ENCODE data around the gene NOG. TPM values are rescaled to one million over a fixed set of nuclear protein-coding genes. Genes with fewer than 3 reads are reported as not detected.

NOG gene
- total and polyA plus RNA-seq, 9 of the 15 experiments (the other 6 are each of a cell fraction or from before 2014, with no cell fraction given), result not detected

GRCh38 chr17:56557682-56558081, 35.8 kb upstream of the NOG start:
- H3K9me1 ChIP-seq (ENCODE audit: control insufficient read depth, insufficient read depth, low read length), result no peaks in the 10 kb centered on the region
- H3K27me3 ChIP-seq (ENCODE audit: control insufficient read depth in 2 of 2, insufficient read depth in 2 of 2, low read length in 2 of 2), result no peaks in the 10 kb centered on the region; a peak in 1 of 5 replicates
- in situ Hi-C loops (cut with MboI), result no loop called here
- TF ChIP-seq CGGBP1 (CRISPR knock-in tag; IDR thresholded peaks at IDR 0.05) (no peak), ZBTB7A (IDR thresholded peaks at IDR 0.05; ENCODE audit: borderline replicate concordance, control insufficient read depth, low read depth, low read length) (no peak), TCF3 (CRISPR knock-in tag; IDR thresholded peaks at IDR 0.05) (no peak), PYGO2 (tag; IDR thresholded peaks at IDR 0.05) (no peak), MECOM (CRISPR knock-in tag; IDR thresholded peaks at IDR 0.05) (no peak), GABPB1 (CRISPR knock-in tag; IDR thresholded peaks at IDR 0.05) (no peak), ZC3H11A (IDR thresholded peaks at IDR 0.05; ENCODE audit: low read depth, low read length) (no peak), NR0B1 (IDR thresholded peaks at IDR 0.05; ENCODE audit: partially characterized antibody) (no peak), NFYB (IDR thresholded peaks at IDR 0.05; ENCODE audit: extremely low read depth, insufficient read length) (no peak), POLR2G (IDR thresholded peaks at IDR 0.05; ENCODE audit: low read depth, low read length) (no peak), SMARCA5 (IDR thresholded peaks at IDR 0.05) (no peak), ZBTB9 (CRISPR knock-in tag; IDR thresholded peaks at IDR 0.05) (no peak), CTCF (IDR thresholded peaks at IDR 0.05 in 2 of 3, conservative IDR thresholded peaks at IDR 0.05 in 1 of 3; ENCODE audit: insufficient read depth in 2 of 3, low read depth in 1 of 3, low read length in 3 of 3) (no peak)
- H3K79me2 ChIP-seq (ENCODE audit: control insufficient read depth, insufficient read depth, low read length), result no peaks in the 10 kb centered on the region
- no peak for DNase-seq (ENCODE audit: extremely low read depth in 1 of 4, low spot score in 3 of 4)
- BruUV-seq (replicated peaks), result no TSS peak
- H3K4me1 ChIP-seq (replicated peaks in 1 of 2; ENCODE audit: control insufficient read depth in 2 of 2, insufficient read depth in 2 of 2, low read length in 2 of 2), result no peaks in the 10 kb centered on the region
- H2AFZ ChIP-seq (ENCODE audit: low read depth, low read length), result no peak overlapping the region
- ATAC-seq, result no peak
- intact Hi-C loops (cut with micrococcal nuclease), result no loop called here
- CTCF ChIA-PET (ENCODE audit: low intra/inter-chr PET ratio), result no interaction called here
- no peak overlapping the region; a peak in 1 of 4 replicates for H3K9ac ChIP-seq (ENCODE audit: insufficient read depth in 1 of 2, low read depth in 2 of 2, low read length in 2 of 2)
- WGBS (ENCODE audit: insufficient coverage, low coverage, missing lambda C conversion rate), result 1% methylated on average over 7 of the region's 8 CpGs
- POLR2A ChIA-PET, result no interaction called here
- no peak for FAIRE-seq
- H3K9me3 ChIP-seq (replicated peaks; ENCODE audit: control insufficient read depth, insufficient read depth, low read depth, low read length), result no peaks in the 10 kb centered on the region
- no peaks in the 10 kb centered on the region for H4K20me1 ChIP-seq (replicated peaks; ENCODE audit: control insufficient read depth, insufficient read depth, low read length)
- H3K27ac ChIP-seq (ENCODE audit: extremely low read depth, low read depth, low read length), result no peak overlapping the region
- H3K4me3 ChIP-seq, result no peak overlapping the region
- no peak overlapping the region for H3K4me2 ChIP-seq (ENCODE audit: insufficient read depth, low read length)
- H3K36me3 ChIP-seq (ENCODE audit: control insufficient read depth, insufficient read depth, low read length), result no peaks in the 10 kb centered on the region

All from K562 (cell line).